Activated B cell treated with CpG ODN at 0.5 μM for 24 hours (primary cell): ENCODE data around the gene TMEM238L. TPM values are rescaled to one million over a fixed set of nuclear protein-coding genes. Genes with fewer than 3 reads are reported as not detected.

Experiments
- ATAC-seq: fragments of 200-7000 bp; cut with Tn5 transposase; one replicate; pipeline ENCODE4 v1.10.0; 2021; ENCODE audit warnings: low read depth, mild to moderate bottlenecking, moderate library complexity
- CTCF ChIA-PET: fragments of 350-600 bp; sonication (Branson Sonifier 250); formaldehyde crosslinking; loops from one replicate; lab custom pipeline; 2021; ENCODE audit warnings: antibody characterized with exemption; lab: Charles Lee
- POLR2A ChIA-PET: fragments of 350-600 bp; sonication (Branson Sonifier 250); formaldehyde crosslinking; loops from one replicate; lab custom pipeline; 2021; ENCODE audit warnings: antibody characterized with exemption; lab: Charles Lee
- DNase-seq: peaks from one replicate; pipeline ENCODE4 v3.0.0; 2022
- H3K27ac Mint-ChIP-seq: one replicate; pipeline ENCODE4 v1.8.0; 2020; ENCODE audit warnings: mixed read lengths
- H3K27me3 Mint-ChIP-seq: one replicate; pipeline ENCODE4 v1.8.0; 2021; ENCODE audit warnings: mixed read lengths
- H3K36me3 Mint-ChIP-seq: one replicate; pipeline ENCODE4 v1.8.0; 2021; ENCODE audit warnings: low read depth, mixed read lengths
- H3K4me1 Mint-ChIP-seq: one replicate; pipeline ENCODE4 v1.8.0; 2021; ENCODE audit warnings: mixed read lengths
- H3K4me3 Mint-ChIP-seq: one replicate; pipeline ENCODE4 v1.8.0; 2020; ENCODE audit warnings: mild to moderate bottlenecking, mixed read lengths
- H3K9me3 Mint-ChIP-seq: one replicate; pipeline ENCODE4 v1.8.0; 2020; ENCODE audit warnings: mixed read lengths
- CTCF ChIP-seq: fragments of 200-600 bp; IDR thresholded peaks from one replicate; pipeline ENCODE4 v1.8.0; 2022; ENCODE audit warnings: antibody characterized with exemption, mild to moderate bottlenecking
- intact Hi-C: fragments of 100-400 bp; cut with micrococcal nuclease; formaldehyde crosslinking; loops from one replicate; pipeline ENCODE4 v1.15.1; 2024
- total RNA-seq: library from RNA; stranded (reverse); gene quantifications from 2 replicates; pipeline ENCODE4 v1.2.3, GENCODE V29; 2022

Gene TMEM238L
- total RNA-seq, 1 donor from 2014 or later = not detected

GRCh38 chr17:10793256-10793655, 10.6 kb downstream of the TMEM238L start:
- Mint-ChIP-seq H3K4me1 (no peaks in the 10 kb centered on the region), H3K27me3 (no peaks in the 10 kb centered on the region), H3K36me3 (no peaks in the 10 kb centered on the region), H3K27ac (no peak overlapping the region), H3K9me3 (no peaks in the 10 kb centered on the region), H3K4me3 (no peak overlapping the region)
- CTCF ChIA-PET = no interaction called here
- DNase-seq (no peak), ATAC-seq (no peak)
- intact Hi-C loops = no loop called here
- POLR2A ChIA-PET = no interaction called here
- TF ChIP-seq CTCF = no peak

- intact Hi-C loops = no loop called here
- Mint-ChIP-seq H3K36me3 (no peaks in the 10 kb centered on the region), H3K27me3 (no peaks in the 10 kb centered on the region), H3K4me1 (no peaks in the 10 kb centered on the region), H3K4me3 (no peak overlapping the region), H3K9me3 (no peaks in the 10 kb centered on the region), H3K27ac (no peak overlapping the region)
- CTCF ChIA-PET = no interaction called here
- no peak for TF ChIP-seq CTCF
- no peak for DNase-seq
- POLR2A ChIA-PET = no interaction called here
- ATAC-seq = no peak
Observed at GRCh38 chr17:10792151-10792550, 11.7 kb downstream of the TMEM238L start.

- no peaks in the 10 kb centered on the region for H3K36me3 Mint-ChIP-seq
- intact Hi-C loops = no loop called here
- CTCF ChIA-PET = no interaction called here
Observed at GRCh38 chr17:10790491-10791401, 13.2 kb downstream of the TMEM238L start.

GRCh38 chr17:10789694-10790271, 14.1 kb downstream of the TMEM238L start:
- peaks cover 2% of the 10 kb centered on the region for H3K27me3 Mint-ChIP-seq
- ChIA-PET POLR2A (no interaction called here), CTCF (no interaction called here)
- no peak for ATAC-seq
- no peaks in the 10 kb centered on the region for H3K36me3 Mint-ChIP-seq
- no peak for TF ChIP-seq CTCF
- no peak overlapping the region for H3K4me3 Mint-ChIP-seq
- H3K9me3 Mint-ChIP-seq = no peaks in the 10 kb centered on the region
- H3K4me1 Mint-ChIP-seq = no peaks in the 10 kb centered on the region
- H3K27ac Mint-ChIP-seq = no peak overlapping the region
- DNase-seq = no peak
- intact Hi-C loops = no loop called here

More at GRCh38 chr17:10790491-10791401, 13.2 kb downstream of the TMEM238L start:
- H3K4me3 Mint-ChIP-seq = no peak overlapping the region
- ATAC-seq (no peak), DNase-seq (no peak)
- no peaks in the 10 kb centered on the region for H3K9me3 Mint-ChIP-seq
- H3K27ac Mint-ChIP-seq = no peak overlapping the region
- peaks cover 2% of the 10 kb centered on the region for H3K27me3 Mint-ChIP-seq
- TF ChIP-seq CTCF = no peak
- POLR2A ChIA-PET = interaction anchor here (0.5 kb wide), 1 partner anchor 124 kb away, joined by 3 read pairs; no protein-coding TSS in a partner anchor
- H3K4me1 Mint-ChIP-seq = no peaks in the 10 kb centered on the region

- H3K4me1 Mint-ChIP-seq = no peaks in the 10 kb centered on the region
- H3K4me3 Mint-ChIP-seq = no peak overlapping the region
- ChIA-PET POLR2A (no interaction called here), CTCF (no interaction called here)
- intact Hi-C loops = no loop called here
- no peak overlapping the region for H3K27ac Mint-ChIP-seq
- DNase-seq (no peak), ATAC-seq (no peak)
- H3K27me3 Mint-ChIP-seq = peaks cover 7% of the 10 kb centered on the region
- no peaks in the 10 kb centered on the region for H3K36me3 Mint-ChIP-seq
- no peak for TF ChIP-seq CTCF
- peaks cover 11% of the 10 kb centered on the region for H3K9me3 Mint-ChIP-seq
Observed at GRCh38 chr17:10787306-10788045, 16.4 kb downstream of the TMEM238L start.
